Activated CD4-positive, CD25-positive, alpha-beta regulatory T cell (primary cell): Measurements from ENCODE around the gene PUDP.
"Not testable (repeated sequence)": the region's sequence is repeated elsewhere in the genome, so short reads cannot be mapped to it uniquely, and the experiment has no call there.

ENCODE experiments used
- DNase-seq, 4 experiments: peaks; one replicate each; lab custom pipeline; 2025; lab: John Stamatoyannopoulos, UW

The PUDP gene

DNA sequence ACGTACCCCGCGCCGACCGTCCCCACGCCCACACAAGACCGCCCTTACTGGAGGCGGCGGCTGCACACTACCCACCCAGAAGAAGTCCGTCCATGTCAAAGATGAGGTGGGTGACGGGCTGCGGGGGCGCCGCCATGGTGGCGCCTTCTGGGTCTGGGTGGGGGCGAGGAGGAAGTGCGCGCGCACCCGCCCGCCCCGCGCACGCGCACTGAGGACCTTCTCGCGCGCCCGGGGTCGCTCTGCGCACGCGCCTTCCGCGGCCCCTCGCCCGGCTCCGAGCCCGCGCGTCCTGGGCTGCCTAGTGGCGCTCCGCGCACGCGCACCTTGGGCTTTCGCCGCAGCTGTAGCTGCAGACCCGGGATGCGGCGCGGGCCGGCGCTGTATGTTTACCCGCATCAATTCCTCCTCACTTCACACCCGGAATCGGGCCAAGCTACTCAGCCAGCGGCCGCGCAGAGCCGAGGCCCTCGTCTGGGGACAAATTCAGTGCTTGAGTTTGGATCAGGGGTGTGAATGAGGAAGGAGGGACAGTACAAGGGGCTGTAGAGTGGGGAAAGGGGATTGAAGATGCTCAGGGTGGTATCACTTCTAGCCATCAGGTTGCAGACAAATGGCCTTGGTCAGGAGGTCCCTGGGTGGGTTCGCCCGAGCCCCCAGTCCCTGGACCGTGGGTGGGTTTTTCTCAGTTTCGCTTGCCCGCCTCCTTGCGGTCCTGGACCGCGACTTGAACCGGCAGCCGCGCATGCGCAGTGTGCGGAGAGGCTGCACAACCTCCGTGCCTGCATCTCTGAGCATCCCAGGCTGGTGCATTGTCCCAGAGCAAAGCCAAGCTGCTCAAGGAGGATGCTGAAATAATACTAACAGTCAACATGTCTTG lies at the start of gene PUDP:
Gene PUDP, minus strand, starts transcription at position 176 of the 877 bp plus-strand sequence. Its CDS starts 40 bp downstream, at position 136.
- peak; percentile 51 to 72 (median 67) for DNase-seq

DNA sequence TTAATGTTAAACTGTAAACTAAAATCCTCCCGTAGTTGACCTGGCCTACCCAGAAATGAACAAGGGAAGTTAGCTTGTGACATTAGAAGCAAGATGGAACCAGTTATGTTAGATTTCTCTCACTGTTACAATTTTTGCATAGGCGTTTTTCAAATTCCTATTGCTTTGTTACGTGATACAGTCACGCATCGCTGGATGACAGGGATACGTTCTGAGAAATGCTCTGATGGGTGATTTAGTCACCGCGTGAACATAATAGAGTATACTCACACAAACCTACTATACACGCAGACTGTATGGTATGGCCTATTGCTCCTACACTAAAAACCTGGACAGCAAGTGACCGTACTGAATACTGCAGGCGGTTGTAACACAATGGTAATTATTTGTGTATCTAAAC lies 46.7 kb upstream of the PUDP start:
- DNase-seq: no peak

DNA sequence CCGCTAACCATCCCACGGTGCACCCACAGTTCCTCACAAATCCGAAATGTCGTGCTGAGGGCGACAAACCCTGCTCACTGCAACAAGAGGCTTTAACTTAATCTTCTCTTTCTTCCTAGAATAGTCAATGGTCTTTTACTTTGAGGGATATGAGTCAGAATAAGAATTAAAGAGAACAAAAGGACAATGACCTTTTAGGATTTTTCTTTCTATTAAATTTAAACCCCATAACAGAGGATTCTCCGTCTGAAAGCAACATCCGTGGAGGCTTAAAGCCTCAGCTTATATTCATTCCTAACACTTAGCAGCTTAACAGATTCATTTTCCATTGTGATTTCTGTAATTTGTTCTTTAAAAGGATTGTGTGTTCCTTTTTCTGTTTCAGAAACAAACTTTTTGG lies 44.9 kb upstream of the PUDP start:
- DNase-seq: no peak

- no peak for DNase-seq
Observed at GRCh38 chrX:7191681-7192110, 43.7 kb upstream of the PUDP start.

- DNase-seq: no peak
Observed at GRCh38 chrX:7190157-7190556, 42.2 kb upstream of the PUDP start.

- no peak for DNase-seq
Observed at GRCh38 chrX:7188672-7189071, 40.7 kb upstream of the PUDP start.

GRCh38 chrX:7184816-7185215 lies 36.9 kb upstream of the PUDP start:
- DNase-seq: no peak

DNA sequence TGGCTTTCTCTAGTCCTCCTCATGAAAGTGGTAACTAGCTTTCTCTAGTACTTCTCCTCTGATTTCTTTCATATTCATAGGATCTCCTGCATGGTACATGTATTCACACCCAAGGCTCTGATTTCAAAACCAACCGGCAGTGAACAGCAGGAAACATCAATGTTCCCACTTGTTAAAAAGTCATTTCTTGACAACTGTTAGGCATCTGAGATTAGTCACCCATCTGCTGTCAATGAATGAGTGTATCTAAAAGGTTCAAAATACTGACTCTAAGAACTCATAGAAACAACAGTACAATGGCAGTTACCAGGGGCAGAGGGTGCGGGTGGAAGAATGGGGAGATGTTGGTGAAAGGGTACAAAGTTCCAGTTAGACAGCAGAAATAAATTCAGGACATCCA lies 31.5 kb upstream of the PUDP start:
- DNase-seq: no peak

DNA sequence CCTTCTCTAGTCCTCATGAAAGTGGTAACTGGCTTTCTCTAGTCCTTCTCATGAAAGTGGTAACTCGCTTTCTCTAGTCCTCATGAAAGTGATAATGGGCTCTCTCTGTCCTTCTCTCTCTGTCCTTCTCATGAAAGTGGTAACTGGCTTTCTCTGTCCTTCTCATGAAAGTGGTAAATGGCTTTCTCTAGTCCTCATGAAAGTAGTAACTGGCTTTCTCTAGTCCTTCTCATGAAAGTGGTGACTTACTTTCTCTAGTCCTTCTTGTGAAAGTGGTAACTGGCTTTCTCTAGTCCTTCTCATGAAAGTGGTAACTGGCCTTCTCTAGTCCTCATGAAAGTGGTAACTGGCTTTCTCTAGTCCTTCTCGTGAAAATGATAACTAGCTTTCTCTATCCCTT lies 30.9 kb upstream of the PUDP start:
- not testable (repeated sequence) for DNase-seq

GRCh38 chrX:7170898-7171297 lies 22.9 kb upstream of the PUDP start:
- DNase-seq: peak in 3 of 4 experiments; percentile 0

DNA sequence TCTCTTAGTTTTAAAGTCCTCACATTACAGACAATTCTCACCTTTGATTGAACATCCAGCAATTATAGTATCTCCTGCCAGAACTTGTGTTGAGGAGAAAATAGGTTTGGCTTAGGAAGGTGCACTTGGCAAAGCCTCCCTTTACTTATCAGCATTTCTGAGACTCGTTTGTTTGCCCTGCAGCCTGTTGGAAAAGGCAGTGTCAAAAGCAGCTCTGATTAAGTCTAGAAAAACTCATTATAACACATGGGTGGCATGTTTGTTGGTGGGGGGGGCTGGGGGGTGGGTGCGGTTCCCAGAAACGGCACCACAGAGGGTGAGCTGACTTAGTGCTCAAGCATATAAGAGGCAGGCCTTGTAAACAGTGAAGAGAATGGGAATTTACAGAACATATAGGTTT lies 21.7 kb upstream of the PUDP start:
- DNase-seq: no peak

DNA sequence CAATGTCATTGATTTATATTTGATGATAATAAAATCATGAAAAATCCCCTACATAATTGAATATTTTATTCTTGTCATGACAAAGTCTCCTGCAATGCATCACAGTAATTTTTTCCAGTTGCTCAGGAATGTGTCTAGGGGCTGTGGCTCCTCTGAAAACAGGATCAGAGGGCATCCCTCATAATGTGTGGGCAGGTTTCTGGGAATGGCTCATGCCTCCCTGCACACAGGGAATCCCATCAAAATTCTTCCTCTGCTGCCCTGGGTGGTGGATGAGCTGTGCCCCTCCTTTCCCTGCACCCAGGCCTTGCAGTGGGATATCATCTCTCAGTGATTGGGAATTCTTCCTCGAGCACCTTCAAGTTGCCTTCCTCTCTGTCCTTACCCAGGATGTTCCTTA lies 20.4 kb upstream of the PUDP start:
- no peak for DNase-seq

DNA sequence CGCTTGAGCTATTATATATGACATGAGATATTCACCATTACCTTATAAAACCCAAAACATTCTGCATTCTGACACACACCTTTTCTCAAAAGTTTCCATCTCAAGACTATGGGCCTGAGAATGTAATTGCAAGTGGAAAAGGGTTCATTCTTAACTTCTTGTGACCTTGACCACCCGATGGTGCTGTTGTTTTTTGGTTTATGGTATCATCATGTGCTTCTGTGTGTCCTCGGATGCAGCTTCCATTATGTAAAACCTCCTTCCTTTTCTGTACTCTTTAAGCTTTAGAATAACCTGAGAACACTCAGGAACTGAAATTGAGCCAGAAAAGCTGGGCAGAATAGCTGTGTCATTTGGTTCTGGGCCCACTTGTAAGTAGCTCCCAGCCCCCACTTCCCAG lies 16.2 kb upstream of the PUDP start:
- DNase-seq: no peak

DNA sequence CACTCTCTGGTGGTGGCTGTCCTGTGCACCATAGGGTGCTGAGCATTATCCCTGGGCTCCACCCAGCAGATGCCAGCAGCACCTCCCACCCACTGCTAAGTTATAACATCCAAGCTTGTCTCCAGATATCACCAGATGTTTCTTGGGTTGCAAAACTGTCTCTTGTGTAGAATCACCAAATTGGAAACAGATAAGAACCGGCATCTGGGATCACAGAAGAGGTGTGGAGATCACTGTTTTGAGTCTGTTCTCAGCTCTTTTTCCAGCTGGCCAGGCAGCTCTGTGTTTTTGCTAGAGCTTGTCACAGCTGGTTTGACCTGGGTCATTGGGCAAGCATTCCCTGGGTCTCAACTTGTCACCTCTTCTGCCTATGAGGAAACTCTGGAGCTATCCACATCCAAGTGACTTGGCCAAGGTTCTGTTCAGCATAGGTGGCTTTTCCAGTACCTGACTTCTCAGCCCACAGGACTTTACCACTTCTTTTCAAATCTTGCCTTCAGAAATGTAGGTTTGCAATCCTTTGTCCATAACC lies 15.3 kb upstream of the PUDP start:
- DNase-seq: no peak

DNA sequence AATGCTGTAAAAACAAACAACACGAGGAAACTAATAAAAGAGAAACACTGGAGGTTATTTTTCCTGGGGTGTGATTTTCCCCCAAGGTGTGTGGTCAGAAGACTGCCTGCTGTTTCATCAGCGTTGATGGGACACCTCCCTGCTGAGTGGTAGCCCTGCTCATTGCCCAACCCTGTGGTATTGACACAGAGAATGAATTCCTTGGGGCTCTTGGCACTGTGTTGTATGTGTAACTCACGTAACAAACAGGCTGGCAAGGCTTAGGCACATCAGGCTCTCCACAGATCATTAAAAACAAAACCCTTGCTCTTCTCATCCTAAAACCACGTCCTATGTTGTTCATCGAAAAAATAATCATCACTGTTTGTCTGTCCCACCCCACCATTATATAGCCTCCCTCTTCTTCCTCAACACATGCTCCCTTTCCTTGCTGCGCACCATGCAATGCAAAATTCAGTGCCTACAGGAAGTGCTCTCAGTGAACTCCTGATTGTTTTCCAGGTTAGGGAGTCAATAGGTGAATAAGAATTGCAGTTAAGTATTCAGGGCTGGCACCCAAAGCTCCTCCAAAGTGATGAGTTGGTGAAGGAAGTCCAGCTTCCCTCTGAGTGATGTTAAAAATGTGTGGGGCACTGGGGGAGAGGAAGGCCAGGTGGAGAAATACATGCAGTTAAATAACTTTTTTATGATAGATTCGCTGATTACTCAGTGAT lies 11.4 kb upstream of the PUDP start:
- DNase-seq: no peak

GRCh38 chrX:7158468-7158990 lies 10.6 kb upstream of the PUDP start:
- no peak for DNase-seq

- no peak for DNase-seq
Observed at GRCh38 chrX:7156879-7157278, 8.9 kb upstream of the PUDP start.

GRCh38 chrX:7155163-7155562 lies 7.2 kb upstream of the PUDP start:
- no peak for DNase-seq

- peak in 1 of 4 experiments; percentile 0 for DNase-seq
Observed at GRCh38 chrX:7154041-7154597, 6.2 kb upstream of the PUDP start.

DNA sequence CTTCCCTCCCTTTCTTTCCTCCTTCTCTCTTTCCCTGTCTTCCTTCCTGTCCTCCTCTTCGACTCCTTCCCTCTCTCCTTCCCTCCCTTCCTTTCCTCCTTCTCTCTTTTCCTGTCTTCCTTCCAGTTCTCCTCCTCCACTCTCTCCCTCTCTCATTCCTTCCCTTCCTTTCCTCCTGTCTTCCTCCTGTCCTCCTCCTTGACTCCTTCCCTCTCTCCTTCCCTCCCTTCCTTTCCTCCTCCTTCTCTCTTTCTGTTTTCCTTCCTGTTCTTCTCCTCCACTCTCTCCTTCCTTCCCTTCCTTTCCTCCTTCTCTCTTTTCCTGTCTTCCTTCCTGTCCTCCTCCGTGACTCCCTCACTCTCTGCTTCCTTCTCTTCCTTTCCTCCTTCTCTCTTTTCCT lies 5.3 kb upstream of the PUDP start:
- no peak for DNase-seq

- no peak for DNase-seq
Observed at GRCh38 chrX:7149411-7149810, 1.5 kb upstream of the PUDP start.

DNA sequence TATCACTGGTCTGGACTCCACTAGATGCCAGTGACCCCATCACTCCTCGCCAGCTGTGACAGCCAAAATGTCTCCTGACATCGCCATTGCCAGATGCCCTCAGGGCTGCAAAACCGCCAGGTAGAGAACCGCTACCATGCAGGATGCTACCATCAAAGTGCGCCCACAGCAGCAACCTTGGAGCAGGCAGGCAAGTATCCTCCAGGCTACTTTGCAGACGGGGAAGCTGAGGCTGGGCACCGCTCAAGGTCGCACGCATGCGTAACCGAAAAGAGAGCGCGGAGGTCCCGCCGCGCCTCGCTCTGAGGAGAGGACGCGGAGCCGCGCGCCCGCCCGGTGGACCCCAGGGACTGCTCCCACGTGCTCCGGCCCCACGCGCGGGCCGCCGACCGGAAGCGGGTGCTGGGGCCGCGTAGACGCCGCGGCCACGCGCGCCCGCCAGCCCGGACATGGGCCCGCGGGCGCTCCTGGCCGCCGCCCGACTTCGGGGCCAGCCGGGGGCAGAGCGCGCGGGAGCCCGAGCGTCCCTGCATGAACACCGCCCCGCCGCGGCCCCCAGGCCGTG lies 458 bp downstream of the PUDP start, which contains the start of gene STS:
Gene STS, plus strand, starts transcription at position 300 of the 565 bp plus-strand sequence. CDS start 105,488 bp downstream, outside the sequence.
- DNase-seq: peak in 2 of 4 experiments; percentile 1 to 9
